HG03108 (cell line): ENCODE results near the gene ABHD13.
"Not testable (repeated sequence)": the region's sequence is repeated elsewhere in the genome, so short reads cannot be mapped to it uniquely, and the experiment has no call there.

Source experiments
- ATAC-seq: cut with Tn5 transposase; IDR thresholded peaks from one replicate; pipeline ENCODE4 v1.9.1; 2021; ENCODE audit warnings: moderate library complexity; ENCODE audit not compliant: unreplicated experiment

ABHD13 gene

GRCh38 chr13:108223687-108224503 is 5.7 kb downstream of the ABHD13 start:
- no peak for ATAC-seq

DNA sequence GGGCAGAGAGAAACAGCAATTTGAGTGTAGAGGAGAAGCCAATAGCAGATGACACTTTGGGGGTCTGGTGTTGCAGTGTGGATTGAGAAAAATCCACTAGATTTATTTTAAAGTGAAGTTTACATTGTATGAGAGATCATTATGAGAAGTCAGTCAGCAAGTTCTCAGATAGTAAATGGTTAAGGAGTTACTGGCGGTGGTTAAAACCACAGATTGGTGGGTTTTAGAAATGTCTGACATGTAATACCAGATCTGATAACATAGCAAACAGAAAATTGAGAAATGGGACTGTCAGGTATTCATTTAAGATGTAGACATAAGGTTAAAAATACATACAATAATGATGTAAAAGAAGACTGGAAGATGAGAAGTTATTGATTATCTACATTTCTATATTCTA is 7.2 kb downstream of the ABHD13 start:
- no peak for ATAC-seq

- no peak for ATAC-seq
Measured at GRCh38 chr13:108226184-108226583, 8.0 kb downstream of the ABHD13 start.

DNA sequence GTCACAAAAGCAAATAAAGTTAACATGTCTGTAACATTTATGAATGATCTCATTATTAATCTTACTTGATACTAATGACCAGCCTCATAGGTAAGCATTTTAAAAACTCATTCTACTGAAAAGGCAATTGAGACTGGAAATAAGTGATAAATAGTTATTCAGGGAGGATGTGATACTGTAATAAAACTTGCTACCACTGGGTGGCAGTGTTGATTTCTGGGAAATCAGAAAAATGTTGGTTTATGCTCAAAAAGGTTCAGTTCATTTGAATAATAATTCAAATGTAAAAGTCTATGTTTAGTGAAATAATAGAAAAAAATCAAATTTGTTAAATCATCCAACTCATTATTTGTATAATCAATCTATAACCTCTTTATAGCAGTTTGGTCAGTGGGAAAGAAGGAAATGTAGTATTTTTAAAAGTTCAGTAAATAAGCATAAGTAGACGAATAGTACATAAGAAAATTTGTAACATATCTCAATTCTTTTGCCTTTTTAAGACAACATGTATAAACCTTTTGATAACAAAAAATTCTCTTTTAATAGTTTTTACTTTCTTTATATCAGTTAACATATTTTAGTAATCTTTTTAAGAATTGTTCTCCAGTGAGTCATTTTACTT is 9.6 kb downstream of the ABHD13 start:
- no peak for ATAC-seq

DNA sequence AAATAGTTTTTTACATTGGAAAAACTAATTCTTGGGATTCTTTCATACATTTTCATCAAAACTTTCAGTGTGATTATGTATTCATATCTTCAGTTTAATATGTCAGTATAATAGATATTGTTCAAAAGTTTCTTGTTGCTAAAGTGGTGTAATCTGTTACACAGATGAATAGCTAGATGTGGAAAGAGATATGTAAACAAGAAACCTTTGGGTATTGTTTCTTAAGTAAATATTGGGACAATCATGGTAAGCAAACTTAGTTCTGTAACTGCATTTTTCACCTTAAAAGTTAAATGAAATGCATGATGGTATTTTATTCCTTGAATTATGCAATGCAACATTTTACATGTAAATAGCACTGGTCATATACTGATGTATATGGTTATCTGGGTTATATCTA is 12.2 kb downstream of the ABHD13 start:
- ATAC-seq, result no peak

GRCh38 chr13:108249150-108249549 is 31.0 kb downstream of the ABHD13 start:
- ATAC-seq, result no peak

GRCh38 chr13:108257248-108257647 is 39.1 kb downstream of the ABHD13 start:
- ATAC-seq, result no peak

DNA sequence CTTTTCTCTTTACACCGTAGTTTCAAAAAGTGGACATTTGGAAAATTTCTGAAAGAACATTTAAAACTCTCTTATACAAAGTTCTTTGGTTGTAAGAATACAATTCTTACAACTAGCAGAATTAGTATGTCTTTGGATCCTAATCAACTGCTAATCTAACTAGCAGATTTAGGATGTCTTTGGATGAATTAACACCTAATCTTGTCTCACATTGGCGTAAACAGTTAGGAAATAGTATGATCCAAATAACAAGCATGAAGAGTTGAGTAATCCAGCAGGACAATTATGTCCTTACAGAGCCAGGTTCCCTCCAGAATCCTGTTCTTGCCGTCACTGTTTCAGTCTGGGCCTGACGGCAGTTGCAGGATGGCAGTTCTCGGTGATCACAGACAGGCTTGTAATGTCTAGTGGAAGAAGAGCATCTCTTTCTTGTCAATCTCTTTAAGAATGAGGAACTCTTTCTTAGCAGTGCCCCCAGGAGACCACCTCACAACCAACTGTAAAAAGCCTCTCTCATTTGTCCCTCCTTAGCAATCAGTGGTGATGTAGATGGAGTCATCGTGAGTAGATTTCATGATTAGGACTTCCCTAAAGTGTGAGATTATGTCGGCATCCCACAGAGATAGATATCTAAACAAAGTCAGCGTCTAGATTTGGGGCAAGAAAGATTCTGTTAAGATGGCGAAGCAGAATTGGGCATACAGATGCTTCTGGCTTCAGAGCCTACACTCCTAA is 45.6 kb downstream of the ABHD13 start:
- no peak for ATAC-seq

- no peak for ATAC-seq
Measured at GRCh38 chr13:108266321-108266990, 48.3 kb downstream of the ABHD13 start.

GRCh38 chr13:108267347-108267746 is 49.2 kb downstream of the ABHD13 start:
- ATAC-seq, result no peak

GRCh38 chr13:108267855-108268254 is 49.7 kb downstream of the ABHD13 start:
- not testable (repeated sequence) for ATAC-seq

GRCh38 chr13:108268466-108269112 is 50.4 kb downstream of the ABHD13 start:
- no peak for ATAC-seq

DNA sequence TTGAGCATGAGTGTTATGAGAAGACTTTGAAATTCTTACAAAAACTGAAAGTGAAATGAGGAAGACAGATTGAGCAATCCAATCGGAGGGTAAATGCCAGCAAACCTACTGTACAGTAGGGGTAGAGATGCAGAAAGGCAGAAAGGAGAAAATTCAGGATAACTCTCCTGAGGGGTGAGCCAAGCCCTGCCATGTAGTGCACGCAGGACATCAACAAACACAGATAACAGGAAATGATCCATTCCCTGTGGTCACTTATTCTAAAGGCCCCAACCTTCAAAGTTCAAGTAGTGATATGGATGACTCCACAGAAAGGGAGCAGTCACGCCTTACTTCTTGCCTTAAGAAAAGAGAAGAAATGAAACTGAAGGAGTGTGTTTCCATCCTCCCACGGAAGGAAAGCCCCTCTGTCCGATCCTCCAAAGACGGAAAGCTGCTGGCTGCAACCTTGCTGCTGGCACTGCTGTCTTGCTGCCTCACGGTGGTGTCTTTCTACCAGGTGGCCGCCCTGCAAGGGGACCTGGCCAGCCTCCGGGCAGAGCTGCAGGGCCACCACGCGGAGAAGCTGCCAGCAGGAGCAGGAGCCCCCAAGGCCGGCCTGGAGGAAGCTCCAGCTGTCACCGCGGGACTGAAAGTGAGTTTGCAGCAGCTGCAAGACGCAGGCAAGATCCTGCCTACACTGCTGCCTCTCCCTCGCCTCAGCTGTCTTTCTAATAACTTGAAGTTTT is 51.6 kb downstream of the ABHD13 start, which contains the start of gene TNFSF13B:
Gene TNFSF13B (plus strand): TSS at position 118 of the 728 bp plus-strand sequence. CDS start 178 bp downstream, at position 296.
- peak; percentile 72 for ATAC-seq

- no peak for ATAC-seq
Measured at GRCh38 chr13:108270442-108270841, 52.2 kb downstream of the ABHD13 start.

DNA sequence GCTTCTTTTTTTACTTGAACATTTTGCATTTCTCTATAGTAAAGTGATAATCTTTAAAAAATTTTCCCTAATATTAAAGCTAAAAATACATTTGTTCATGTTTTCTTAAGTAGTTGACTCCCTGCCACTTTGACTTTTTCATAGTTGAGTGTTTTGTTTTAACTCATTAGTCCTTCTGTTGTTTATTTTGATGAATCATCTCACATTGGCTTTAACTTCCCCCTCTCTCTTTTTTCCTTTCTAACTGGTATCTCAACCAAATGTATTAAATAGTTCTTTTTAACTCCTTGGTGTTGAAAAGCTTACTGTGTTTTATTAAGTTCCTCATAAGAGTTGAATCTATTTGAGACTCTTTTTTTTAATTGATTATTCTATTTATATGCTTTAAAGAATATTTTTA is 54.1 kb downstream of the ABHD13 start:
- ATAC-seq, result no peak

DNA sequence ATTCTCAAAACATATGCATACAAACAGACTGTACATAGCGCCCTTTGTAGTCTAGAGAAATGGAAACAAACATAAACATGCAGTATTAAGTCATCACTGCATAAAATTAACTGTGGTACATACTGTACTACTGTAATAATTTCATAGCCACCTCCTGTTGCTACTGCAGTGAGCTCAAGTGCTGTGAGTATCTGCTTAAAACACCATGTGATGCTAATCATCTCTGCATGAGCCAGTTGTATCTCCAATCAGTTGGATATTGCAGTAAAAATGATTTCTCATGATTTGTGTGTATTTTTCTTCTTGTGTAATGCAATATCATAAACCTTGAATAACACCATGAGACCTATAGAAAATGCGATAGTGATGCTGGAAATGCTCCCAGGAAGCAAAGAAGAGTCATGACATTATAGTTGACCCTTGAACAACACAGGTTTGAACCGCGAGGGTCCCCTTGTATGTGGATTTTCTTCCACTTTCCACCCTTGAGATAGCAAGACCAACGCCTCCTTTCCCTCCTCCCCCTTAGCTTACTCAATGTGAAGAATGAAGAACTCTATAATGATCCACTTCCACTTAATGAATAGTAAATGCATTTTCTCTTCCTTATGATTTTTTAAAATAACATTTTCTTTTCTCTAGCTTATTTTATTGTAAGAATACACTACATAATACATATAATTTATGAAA is 55.4 kb downstream of the ABHD13 start:
- no peak for ATAC-seq

DNA sequence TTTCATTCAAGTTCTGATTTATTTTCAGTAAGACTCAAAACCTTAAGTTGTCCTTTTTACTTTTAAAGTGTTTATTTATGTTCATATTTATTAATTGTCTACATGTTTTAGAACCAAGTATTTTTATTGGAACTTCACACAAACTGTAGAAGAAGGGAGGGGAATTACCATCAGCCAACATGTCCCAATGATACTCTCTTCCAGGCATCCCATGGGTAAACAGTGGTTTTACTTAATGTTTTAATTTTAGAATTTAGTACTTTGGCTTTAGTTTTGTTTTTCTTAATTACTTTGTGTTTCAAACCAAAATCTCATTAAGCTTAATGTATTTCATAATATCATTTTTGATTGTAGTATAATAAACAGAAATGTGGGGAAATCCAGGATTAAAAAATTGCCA is 56.5 kb downstream of the ABHD13 start:
- no peak for ATAC-seq

DNA sequence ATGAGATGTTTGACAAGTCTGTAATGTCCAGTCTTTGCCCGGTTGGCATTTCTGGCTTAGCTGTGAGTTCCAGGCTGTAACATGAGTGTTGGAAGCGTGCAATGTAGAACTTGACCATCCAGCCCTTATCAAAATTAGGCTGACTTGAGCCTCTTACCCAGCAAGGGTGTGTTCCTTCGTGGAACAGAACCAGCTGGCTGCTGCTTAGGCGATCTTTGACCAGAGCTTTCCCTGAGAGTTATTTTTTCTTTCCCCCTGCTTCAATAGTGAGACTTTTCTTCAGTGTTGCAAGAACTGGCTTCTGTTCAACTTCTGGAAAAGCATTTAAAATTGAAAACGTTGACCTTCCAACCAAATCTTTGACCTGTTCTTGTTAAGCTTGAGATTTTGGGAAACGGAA is 57.9 kb downstream of the ABHD13 start:
- no peak for ATAC-seq

DNA sequence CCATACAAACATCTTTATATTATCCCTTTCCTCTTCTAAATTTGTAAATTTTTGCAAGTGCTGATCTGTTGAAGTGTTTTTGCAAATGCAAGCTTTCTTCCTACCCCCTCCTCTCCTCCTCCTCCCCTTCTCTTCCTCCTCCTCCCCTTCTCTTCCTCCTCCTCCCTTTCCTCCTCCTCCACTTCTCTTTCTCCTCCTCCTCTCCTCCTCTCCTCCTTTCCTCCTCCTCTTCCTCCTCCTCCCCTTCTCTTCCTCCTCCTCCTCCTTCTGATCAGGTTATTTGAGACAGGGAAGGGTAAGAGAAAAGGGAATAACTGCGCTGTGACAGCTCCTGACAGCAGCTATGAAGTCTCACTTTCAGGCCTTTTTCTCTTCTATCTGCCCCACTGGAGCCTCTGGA is 60.3 kb downstream of the ABHD13 start:
- ATAC-seq, result no peak
